NK-92 (cell line): ENCODE results near the gene CRMP1.
"Not testable (repeated sequence)": the region's sequence is repeated elsewhere in the genome, so short reads cannot be mapped to it uniquely, and the experiment has no call there.

Experiments
- DNase-seq: peaks from one replicate; lab custom pipeline; 2025; ENCODE audit not compliant: unreplicated experiment; lab: John Stamatoyannopoulos, UW

CRMP1 gene

GRCh38 chr4:5824635-5825034 lies 68.3 kb downstream of the CRMP1 start:
- no peak for DNase-seq

- no peak for DNase-seq
Measured at GRCh38 chr4:5824227-5824626, 68.7 kb downstream of the CRMP1 start.

GRCh38 chr4:5823542-5824211 lies 69.2 kb downstream of the CRMP1 start:
- no peak for DNase-seq

GRCh38 chr4:5822619-5823018 lies 70.3 kb downstream of the CRMP1 start:
- DNase-seq = no peak

GRCh38 chr4:5821665-5822358 lies 71.1 kb downstream of the CRMP1 start:
- DNase-seq = no peak

GRCh38 chr4:5816851-5817375 lies 76.0 kb downstream of the CRMP1 start:
- no peak for DNase-seq

GRCh38 chr4:5816101-5816500 lies 76.8 kb downstream of the CRMP1 start:
- no peak for DNase-seq

- DNase-seq = no peak
Measured at GRCh38 chr4:5815641-5816040, 77.2 kb downstream of the CRMP1 start.

- DNase-seq = no peak
Measured at GRCh38 chr4:5814421-5814820, 78.5 kb downstream of the CRMP1 start.

- no peak for DNase-seq
Measured at GRCh38 chr4:5813882-5814255, 79.0 kb downstream of the CRMP1 start.

GRCh38 chr4:5812506-5813229 lies 80.2 kb downstream of the CRMP1 start:
- no peak for DNase-seq

GRCh38 chr4:5812057-5812456 lies 80.8 kb downstream of the CRMP1 start:
- DNase-seq = not testable (repeated sequence)

- no peak for DNase-seq
Measured at GRCh38 chr4:5810770-5811430, 82.0 kb downstream of the CRMP1 start.

GRCh38 chr4:5810151-5810550 lies 82.7 kb downstream of the CRMP1 start:
- DNase-seq = no peak

GRCh38 chr4:5809216-5809776 lies 83.6 kb downstream of the CRMP1 start:
- DNase-seq = no peak

GRCh38 chr4:5808081-5808741 lies 84.7 kb downstream of the CRMP1 start:
- DNase-seq = no peak

GRCh38 chr4:5805270-5805669 lies 87.6 kb downstream of the CRMP1 start:
- no peak for DNase-seq

GRCh38 chr4:5804656-5805055 lies 88.2 kb downstream of the CRMP1 start:
- no peak for DNase-seq

- no peak for DNase-seq
Measured at GRCh38 chr4:5802565-5802964, 90.3 kb downstream of the CRMP1 start.

- no peak for DNase-seq
Measured at GRCh38 chr4:5801696-5802095, 91.2 kb downstream of the CRMP1 start.

- DNase-seq = no peak
Measured at GRCh38 chr4:5800496-5800895, 92.4 kb downstream of the CRMP1 start.
